Stimulated activated CD8-positive, alpha-beta memory T cell treated with anti-CD3 and anti-CD28 coated beads, Interleukin-7, amount 100 ng/mL, for 24 hours (primary cell): ENCODE results near the gene DISP3.

Experiments
- DNase-seq: peaks from one replicate; pipeline ENCODE4 v3.0.0-alpha.2; 2020; ENCODE audit warnings: low read depth

Gene DISP3

DNA sequence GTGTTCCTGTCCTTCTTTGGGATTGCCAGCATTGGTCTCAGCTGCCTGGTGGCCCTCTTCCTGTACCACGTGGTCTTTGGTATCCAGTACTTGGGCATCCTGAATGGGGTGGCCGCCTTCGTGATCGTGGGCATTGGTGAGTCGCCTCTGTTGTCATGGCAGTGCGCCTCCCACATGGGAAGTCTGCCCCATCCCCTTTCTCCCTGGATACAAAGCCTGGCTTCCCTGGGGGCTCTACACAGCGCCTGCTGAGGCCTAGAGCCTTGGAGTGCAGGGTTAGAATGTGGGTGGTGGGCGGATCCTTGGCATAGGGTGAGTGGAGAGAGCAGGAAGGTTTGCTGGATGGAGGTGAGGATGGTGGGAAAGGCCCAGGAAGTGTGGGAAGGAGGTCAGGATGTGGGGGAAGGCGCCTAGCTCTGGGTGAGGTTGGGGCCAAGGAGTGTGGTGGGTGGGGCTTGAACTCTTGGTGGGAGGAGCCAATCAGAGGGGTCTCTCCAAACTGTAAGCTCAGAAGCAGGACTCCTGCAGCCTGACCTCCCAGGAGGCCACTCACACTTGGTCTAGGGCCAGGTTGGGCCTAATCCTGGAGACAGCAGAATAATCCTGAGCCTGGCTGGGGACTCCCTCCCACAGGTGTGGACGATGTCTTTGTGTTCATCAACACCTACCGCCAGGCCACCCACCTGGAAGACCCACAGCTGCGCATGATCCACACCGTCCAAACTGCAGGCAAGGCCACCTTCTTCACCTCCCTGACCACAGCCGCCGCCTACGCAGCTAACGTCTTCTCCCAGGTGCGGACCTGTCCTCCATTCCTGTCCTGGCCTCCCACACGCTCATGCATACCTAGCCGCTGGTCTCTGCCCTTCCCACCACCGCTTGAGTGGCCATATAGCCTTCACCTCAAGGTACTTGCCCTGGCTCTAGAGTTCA, 36.7 kb downstream of the DISP3 start:
- no peak for DNase-seq

GRCh38 chr1:11516961-11517635, 38.1 kb downstream of the DISP3 start:
- no peak for DNase-seq

GRCh38 chr1:11518016-11518701, 39.2 kb downstream of the DISP3 start:
- no peak for DNase-seq

- DNase-seq, result no peak
These were observed 40.1 kb downstream of the DISP3 start for GRCh38 chr1:11518791-11519628.

GRCh38 chr1:11519629-11520031, 40.7 kb downstream of the DISP3 start:
- DNase-seq, result no peak

DNA sequence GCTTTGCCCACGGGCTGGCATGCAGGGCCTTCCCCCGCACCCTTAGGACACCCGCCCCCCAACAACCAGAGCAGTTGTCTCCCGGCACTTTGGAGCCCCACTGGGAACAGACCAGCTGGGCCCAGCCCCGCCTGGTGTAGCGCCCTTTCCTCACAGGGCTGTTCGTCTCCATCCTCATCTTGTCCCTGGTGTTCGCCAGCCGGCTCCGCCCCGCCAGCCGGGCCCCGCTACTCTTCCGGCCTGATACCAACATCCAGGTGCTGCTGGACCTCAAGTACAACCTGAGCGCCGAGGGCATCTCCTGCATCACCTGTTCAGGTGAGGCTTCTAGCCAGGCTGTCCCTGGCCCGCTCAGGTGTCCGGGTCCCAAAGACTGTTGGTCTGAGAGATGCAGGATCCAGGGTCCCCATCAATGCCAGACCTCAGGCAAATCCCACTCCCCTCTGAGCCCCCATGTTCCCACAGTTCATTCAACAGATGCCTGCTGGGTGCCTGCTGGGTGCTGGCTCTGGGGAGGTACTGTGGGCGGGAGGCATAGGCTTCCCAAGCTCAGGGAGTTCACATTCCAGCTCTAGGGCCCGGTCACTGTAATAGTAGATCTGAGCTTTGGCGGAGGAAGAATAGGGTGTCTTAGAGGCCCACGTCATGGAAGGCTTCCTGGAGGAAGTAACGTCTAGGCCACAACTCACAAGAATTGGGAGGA, 41.7 kb downstream of the DISP3 start:
- no peak for DNase-seq

GRCh38 chr1:11521582-11522399, 42.8 kb downstream of the DISP3 start:
- no peak for DNase-seq

DNA sequence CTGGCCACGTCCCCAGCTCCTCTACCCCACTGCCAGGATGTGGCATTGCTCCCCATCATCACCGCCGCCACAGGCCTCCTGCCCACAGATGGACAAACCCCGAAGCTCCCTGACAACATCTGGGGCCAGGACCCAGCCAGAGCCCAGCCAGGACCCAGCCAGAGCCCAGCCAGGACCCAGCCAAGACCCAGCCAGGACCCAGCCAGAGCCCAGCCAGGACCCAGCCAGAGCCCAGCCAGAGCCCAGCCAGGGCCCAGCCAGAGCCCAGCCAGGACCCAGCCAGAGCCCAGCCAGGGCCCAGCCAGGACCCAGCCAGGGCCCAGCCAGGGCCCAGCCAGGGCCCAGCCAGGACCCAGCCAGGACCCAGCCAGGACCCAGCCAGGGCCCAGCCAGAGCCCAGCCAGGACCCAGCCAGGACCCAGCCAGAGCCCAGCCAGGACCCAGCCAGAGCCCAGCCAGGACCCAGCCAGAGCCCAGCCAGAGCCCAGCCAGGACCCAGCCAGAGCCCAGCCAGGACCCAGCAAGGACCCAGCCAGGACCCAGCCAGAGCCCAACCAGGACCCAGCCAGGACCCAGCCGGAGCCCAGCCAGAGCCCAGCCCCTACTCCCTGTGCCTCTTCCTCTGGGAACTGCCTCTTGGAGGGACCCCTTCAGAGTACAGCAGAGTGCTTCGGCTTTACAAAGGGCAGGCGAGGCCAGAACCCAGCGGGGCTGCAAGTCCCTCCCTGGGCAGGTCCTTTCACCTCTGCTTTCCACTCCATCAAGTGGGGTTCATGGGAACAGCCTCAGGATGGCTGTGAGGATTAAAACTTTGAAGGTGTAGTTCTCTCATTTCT, 43.7 kb downstream of the DISP3 start:
- DNase-seq, result no peak

- DNase-seq, result no peak
These were observed 44.3 kb downstream of the DISP3 start for GRCh38 chr1:11523261-11523660.

DNA sequence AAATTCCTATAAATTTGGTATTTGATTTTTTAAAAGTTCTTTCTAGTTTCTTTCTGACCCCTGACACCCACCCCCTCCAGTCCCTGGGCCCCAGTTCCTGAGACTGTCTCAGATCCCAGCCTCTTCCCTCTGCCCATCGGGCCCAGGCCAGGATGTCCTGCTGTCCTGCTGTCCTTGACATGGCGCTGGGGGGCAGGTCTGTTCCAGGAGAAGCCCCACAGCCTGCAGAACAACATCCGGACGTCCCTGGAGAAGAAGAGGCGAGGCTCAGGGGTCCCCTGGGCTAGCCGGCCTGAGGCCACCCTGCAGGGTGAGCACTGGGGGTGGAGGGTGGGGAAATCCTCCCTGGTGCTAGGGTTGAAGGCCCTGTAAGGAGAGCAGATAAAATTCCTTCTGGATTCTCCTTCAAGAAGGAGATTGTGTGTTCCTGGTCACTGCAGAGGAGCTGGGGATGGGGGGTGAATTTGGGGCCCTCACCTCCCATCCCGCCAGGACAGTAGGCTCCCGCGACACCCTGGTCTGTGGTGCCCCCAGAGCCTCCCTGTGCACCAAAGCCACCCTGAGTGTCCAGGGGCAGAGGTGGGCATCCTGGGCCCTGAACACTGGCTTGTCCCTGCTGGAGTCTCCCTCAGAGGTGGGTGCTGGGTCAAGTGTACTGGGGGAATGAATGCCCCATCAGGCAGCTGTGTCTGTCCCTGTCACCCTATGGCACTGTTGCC, 45.0 kb downstream of the DISP3 start:
- DNase-seq, result no peak

DNA sequence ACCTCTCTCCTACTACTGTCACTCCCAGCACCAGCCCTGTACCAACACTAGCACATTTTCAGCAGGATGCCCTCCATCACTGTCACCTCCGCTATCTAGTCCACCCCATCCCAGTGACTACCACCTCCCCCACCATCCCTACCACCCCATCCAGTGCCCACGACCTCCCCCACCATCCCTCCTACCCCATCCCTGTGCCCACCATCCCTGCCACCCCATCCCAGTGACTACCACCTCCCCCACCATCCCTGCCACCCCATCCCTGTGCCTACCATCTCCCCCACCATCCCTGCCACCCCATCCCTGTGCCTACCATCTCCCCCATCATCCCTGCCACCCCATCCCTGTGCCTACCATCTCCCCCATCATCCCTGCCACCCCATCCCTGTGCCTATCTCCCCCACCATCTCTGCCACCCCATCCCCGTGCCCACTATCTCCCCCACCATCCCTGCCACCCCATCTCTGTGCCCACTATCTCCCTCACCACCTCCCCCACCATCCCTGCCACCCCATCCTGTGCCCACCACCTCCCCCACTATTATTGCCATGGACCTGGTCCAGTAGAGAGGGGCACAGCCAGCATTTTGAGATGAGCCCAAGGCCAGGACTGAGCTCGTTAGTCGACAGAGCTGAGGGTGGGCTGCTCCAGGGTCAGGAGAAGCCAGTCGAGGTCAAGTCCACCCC, 45.7 kb downstream of the DISP3 start:
- DNase-seq, result no peak

GRCh38 chr1:11525151-11525505, 46.2 kb downstream of the DISP3 start:
- DNase-seq, result no peak

DNA sequence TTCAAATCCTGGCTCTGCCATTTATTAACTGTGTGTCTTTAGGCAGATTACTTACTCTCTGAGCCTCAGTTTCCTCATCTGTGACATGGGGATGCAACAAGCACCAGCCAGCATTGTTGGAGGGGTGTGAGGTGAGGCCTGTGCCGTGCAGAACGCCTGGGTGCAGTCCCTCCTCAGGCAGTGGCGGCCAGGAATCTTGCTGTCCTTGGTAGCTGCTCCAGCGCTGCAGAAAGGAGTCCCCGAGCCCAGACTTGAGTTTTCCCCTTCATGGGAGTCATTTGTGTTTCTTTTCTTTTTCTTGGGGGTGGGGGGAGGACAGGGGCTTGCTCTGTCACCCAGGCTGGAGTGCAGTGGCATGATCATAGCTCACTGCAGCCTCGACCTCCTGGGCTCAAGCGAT, 46.6 kb downstream of the DISP3 start:
- no peak for DNase-seq

GRCh38 chr1:11526071-11526895, 47.3 kb downstream of the DISP3 start:
- DNase-seq, result no peak

- DNase-seq, result no peak
These were observed 48.8 kb downstream of the DISP3 start for GRCh38 chr1:11527541-11528452.

- DNase-seq, result no peak
These were observed 49.8 kb downstream of the DISP3 start for GRCh38 chr1:11528611-11529261.
